ENCODE data around the gene PIAS1.
"Not testable (repeated sequence)": the region's sequence is repeated elsewhere in the genome, so short reads cannot be mapped to it uniquely, and the experiment has no call there.

PIAS1 gene

DNA sequence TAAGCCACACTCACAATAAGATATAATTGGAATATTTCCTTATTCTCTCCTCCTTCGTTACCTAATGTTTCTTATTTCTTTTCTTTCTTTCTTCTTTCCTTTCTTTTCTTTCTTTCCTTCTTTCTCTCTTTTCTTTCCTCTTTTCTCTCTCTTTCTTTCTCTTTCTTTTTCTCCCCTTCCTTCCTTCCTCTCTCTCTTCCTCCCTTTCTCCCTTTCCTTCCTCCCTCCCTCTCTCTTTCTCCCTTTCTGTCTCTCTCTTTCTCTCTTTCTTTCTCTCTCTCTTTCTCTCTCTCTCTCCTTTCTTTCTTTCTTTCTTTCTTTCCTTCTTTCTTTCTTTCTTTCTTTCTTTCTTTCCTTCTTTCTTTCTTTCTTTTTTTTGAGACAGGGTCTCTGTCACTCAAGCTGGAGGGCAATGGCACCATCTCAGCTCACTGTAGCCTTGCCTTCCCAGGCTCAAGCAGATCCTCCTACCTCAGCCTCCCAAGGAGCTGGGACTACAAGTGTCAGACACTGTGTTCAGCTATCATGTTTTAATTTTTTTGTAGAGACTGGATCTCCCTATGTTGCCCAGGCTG, 19.3 kb upstream of the PIAS1 start:
- no peak for DNase-seq (ENCODE audit: low read depth in 3 of 3)

DNA sequence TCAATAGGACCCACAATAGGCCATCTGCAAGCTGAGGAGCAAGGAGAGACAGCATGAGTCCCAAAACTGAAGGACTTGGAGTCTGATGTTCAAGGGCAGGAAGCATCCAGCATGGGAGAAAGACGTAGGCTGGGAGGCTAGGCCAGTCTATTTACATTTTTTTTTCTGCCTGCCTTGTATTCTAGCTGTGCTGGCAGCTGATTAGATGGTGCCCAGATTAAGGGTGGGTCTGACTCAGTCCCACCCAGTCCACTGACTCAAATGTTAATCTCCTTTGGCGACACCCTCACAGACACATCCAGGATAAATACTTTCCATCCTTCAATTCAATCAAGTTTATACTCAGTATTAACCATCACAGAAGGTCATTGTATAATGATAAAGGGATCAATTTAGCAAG, 15.9 kb upstream of the PIAS1 start:
- no peak for DNase-seq (ENCODE audit: low read depth in 3 of 3)

DNA sequence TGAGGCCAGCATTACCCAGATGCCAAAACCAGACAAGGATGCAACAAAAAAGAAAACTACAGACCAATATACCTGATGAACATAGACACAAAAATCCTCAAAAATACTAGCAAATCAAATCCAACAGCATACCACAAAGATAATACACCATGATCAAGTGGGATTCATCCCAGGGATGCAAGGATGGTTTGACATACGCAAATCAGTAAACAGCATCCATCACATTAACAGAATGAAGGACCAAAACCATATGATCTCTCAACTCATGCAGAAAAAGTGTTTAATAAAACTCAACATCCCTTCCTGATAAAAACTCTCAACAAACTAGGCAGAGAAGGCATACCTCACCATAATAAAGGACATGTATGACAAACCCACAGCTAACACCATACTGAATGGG, 14.0 kb upstream of the PIAS1 start:
- no peak for DNase-seq (ENCODE audit: low read depth in 3 of 3)

DNA sequence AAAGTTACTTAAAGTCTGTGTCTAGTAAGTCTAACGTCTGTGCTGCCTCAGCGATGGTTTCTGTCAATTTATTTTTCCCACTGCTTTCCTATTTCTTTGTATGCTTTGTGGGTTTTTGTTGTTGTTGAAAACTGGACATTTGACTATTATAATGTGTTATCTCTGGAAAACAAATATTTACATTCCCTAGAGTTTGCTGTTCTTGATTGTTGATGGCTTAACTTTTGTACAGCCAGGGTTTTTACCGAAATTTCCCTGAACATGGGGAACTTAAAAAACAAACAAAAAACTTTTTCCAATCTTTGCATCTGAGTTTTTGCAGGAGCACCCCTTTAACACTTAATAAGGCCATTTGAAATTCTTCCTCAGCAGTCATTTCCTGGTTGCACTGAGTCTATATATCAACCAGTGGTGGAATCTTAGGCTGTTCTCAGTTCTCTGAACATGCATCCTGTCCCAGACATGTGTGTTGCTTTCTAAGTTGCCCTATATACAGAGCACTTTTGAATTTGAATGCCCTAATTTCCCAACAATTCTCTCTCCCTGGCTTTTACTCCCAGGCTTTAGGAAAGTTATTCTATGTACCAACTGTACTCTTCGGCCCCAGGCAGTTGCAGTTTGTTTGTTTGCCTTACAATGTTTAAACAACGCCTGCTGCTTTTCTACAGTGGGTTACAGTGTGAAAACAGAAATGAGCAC, 11.8 kb upstream of the PIAS1 start:
- DNase-seq (ENCODE audit: low read depth in 3 of 3): no peak

DNA sequence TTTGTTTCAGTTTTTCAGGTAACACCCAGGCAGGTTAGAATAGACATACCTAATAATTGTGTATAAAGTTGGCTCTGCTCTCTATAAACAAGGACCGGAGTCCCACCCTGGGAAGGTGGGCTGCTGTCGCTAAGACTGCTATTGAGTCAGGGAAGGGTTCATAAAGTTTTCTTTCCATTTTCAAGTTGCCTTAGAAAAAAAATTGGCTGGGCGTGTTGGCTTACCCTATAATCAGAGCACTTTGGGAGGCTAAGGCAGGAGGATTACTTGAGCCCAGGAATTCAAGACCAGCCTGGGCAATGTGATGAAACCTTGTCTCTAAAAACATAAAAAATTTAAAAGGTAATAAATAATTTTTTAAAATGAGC, 11.3 kb upstream of the PIAS1 start:
- DNase-seq (ENCODE audit: low read depth in 3 of 3): no peak

DNA sequence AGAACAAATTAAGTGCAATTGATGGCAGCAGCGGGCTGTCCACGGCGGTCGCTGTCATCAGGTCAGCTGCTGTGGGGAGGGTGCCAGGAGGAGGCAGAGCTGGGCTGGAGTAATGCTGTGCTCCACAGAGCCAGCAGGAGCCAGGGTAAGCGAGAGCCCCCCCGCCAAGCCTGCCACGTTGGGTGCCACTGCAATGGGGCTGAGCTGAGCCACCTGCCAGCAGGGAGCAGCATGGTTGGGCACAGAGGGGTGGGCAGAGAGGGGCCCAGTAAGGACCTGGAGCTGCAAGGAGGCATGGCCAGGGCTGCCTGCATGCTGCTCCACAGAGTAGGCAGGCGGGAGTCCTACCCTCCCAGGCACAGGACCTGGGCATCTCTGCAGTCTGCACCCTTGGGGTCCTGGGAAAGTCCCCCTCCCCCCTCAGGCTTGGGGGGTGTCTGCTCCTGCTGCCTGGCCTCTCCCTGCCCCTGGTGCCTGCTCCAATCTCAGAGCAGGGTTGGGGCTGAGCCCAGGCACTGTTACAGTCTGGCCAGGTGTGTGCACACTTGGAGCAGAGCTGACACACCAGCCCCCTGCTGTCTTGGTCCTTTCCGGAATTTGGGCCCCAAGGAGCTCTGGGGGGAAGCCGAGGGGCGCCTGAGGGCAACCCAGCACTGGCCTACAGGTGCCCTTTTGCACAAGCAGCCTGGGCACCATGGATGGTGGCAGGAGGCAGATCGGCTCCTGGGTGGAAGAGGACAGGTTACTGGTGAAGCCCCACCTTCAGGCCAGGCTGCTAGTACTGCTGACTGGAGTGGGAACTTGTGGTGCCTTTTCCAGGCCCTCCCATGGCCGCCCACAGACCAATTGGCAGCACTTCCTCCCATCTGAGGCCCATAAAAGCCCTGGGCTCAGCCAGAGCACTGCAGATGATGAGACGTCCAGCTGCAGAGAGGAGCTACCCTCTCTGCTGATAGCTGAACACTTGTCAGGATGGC, 8.5 kb upstream of the PIAS1 start:
- no peak for DNase-seq (ENCODE audit: low read depth in 3 of 3)

DNA sequence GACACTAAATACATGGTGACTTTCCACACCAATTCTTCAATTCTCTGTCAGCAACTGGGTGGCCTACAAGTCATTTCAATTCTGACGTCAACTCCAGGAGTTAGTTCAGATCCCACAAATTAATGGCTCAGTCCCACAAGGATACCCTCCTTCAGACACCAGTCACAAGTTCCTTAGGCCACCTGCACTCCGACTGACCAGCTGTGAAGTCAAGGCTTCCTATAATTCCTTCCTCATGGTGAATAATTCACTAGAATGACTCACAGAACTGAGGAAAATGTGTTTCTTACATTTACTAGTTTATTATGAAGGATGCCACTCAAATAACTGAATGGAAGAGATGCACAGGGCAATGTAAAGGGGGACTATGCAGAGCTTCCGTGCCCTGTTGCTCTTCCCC, 6.3 kb upstream of the PIAS1 start:
- DNase-seq (ENCODE audit: low read depth in 3 of 3): no peak

DNA sequence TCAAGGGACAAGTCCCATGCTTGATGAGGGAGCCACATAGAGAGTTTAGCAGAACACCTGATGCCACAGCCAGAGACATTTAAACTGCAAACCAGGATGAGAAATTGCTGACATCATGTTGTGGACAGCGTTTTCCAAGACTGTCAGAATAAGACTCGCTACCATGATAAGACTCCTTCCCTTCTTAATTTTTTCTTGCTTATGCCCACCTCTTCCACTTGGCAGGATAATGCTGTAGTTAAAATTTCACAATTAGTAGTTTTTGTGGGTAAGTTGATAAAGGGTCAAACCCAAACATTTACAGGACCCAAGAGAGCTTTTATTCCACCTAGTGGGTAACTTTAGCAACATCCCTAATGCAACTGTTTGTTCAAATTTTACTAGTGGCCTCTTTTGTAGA, 3.0 kb upstream of the PIAS1 start:
- DNase-seq (ENCODE audit: low read depth in 3 of 3): no peak

DNA sequence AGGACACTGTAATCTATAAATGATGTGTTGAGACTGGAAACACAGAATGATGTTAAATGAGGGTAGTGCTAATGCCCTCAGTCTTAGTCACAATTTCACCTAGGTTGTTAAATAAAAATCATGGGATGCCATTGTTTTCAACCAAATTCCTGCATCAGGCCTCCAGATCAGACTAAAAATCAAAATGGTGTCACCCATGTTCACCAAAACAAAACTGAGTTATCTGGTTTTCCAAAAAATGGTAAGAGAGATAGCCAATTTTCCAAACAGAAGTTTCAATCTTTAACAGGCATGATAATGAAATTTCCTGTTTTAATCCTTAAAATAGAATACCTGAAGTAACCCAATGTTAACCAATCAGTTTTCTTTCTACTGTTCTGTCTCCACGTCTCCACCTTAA, 2.2 kb upstream of the PIAS1 start:
- no peak for DNase-seq (ENCODE audit: low read depth in 3 of 3)

DNA sequence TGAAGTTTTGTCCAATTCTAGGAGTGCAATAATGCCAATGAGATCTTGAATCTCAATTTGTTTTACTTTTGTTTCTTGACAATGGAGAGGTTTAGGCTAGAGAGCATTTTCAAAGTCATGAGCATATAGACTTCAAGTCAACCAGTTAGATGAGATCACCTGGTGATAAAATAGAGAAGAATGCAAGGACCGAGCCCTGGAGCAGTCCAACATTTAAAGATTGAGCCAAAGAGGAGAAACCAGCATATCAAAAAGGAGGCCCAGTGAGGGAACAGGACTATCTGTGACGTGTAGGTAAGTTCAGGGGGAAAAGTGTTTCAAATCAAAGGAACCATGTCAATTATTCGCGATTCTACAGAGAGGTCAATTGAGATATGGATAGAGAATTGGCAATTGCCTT, 1.7 kb upstream of the PIAS1 start:
- no peak for DNase-seq (ENCODE audit: low read depth in 3 of 3)

DNA sequence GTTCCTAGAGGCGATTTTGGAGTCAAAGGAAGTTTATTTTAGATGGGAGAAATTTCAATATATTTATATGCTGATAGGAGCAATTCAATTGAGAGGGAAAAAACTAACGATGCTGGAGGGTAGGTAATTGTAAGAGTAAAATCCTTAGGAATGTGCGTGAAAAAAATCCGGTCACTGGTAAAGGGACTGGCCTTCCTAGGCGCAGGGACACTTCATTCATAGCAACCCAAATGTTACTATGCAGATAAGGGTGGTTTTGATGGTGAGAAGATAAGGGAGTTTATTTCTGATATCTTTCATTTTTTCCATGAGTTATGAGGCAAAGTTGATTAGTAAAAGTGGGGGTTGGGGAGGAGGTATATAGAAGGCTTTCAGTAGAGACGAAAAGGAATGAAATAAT, 1.1 kb upstream of the PIAS1 start:
- no peak for DNase-seq (ENCODE audit: low read depth in 3 of 3)

DNA sequence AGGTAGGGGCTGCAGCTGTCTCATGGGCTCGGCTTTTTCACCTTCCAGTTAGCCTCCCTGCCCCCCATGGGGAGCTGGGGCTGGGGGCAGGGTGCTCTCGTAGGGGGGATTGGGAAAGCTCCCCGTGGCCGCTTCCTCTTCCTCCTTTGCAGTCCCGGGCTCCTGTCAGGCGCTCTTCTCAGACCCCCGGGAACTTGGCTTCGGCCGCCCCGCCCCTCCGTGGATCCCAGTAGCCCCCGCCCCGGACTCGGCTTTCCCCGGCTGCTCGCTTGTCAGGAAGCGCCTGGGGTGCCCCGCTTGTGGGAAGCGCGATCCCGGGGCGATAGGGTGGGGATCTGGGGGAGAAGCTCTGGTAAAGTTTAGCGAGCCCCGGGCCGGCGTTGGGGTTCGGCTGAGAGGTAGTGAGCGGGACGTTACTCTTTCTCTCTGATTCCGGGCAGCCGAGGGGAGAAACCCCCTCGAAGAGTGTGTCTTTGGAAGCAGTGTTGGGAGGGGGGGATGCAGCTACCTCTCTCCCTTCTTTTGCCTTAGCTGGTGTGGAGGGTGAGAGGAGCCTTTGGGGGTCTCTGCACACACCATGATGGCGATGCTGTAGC, 611 bp downstream of the PIAS1 start:
- DNase-seq (ENCODE audit: low read depth in 3 of 3): no peak

DNA sequence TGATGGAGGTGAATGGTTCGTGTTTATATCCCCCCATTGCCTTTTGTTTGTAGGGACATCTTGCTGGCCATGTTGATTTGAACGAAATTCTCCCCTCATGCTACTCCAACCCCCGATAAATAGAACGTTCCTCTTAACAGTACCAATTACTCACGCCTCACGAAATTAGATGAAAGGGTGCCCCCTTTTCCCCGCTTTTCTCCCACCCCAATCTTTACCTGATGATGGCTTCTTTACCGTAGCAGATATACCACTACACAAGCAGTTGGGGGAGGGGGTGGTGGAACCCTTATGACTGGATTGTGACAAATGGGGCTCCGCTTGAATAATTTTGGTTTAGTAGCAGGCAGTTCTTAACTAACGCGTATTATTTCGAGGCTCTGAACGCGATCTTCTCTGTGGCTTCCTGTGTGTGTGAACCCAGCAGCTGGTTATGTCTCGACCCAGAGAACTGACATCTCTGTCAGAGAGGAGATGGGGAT, 1.1 kb downstream of the PIAS1 start:
- peak; percentile 35 to 68 (median 62) for DNase-seq (ENCODE audit: low read depth in 3 of 3)

DNA sequence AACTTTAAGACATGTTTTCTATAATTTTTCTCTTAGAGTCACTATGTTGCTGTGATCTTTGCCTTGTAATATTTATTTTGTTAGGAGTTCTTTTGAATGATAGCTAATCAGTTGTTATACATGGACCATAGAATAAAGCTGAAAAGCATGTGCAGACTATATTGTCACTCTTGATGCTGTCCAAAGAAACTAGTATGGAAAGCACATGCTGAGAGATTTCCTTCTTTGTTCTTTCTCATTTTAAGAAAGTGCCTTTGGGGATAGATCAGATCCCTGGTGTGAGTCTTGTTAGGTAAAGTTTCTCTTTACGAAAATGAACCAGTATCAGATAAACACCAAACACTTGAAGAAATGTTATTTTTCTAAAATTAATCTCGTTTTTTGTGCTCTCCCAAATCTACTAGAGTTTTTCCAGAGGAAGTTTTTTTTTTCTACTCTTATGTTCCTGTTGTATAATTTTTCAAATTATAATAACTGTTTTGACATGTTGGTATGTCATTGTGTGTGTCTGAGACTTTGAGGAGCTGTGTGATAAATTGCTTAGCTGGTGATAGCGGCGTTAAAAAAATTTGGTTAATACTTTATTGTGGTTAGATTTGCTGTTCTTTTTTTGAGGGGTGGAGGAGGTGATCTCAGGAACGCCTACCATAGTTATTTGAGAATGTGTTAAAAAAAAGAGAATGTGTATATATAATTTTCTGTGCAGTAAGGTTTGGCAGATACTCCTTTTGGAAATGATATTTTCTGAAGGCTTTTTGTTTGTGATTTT, 2.2 kb downstream of the PIAS1 start:
- no peak for DNase-seq (ENCODE audit: low read depth in 3 of 3)

DNA sequence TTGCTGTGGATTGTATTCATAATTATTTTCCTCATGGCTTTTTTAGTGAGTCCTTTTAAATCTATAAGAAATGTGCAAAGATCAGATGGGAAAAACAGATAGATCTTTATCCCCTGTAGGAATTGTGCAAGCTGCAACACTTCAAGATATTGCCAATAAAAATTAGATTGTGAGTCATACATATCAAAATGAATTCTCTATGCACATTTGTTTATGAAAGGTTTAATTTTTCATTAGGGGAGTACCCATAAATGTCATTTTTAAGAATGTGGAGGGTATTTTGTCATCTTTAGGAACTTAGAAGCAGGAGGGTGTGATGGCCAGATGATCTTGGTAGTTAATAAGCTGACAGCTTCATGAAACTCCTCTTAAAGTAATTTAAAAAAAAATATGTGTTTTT, 2.9 kb downstream of the PIAS1 start:
- no peak for DNase-seq (ENCODE audit: low read depth in 3 of 3)

DNA sequence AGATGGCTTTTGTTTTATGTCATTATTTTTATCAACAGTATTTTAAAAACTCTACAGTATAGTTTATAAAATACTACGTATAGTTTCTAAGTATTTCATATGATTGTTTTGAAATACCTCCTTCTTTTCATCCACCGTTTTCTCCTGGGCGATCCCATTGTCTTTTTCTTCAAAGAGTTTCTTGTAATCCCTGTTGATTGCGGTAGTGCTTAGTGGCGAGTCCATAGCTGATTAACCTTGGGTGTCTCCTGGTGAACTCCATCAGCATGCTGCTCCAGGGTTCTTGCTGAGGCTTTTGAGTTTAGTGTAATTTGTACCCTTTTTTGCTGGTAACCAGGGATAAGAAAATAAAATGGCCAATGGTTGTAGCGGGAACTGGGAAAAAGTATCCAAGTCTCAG, 3.6 kb downstream of the PIAS1 start:
- DNase-seq (ENCODE audit: low read depth in 3 of 3): no peak

DNA sequence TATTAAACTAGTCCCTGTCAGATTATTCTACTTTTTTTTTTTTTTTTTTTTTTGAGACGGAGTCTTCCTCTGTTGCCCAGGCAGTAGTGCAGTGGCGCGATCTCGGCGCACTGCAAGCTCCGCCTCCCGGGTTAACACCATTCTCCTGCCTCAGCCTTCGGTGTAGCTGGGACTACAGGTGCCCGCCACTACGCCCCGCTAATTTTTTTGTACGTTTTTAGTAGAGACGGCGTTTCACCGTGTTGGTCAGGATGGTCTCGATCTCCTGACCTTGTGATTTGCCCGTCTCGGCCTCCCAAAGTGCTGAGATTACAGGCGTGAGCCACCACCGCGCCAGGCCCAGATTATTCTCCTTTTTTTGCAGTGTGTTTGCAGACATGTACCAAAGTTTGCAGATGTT, 4.9 kb downstream of the PIAS1 start:
- DNase-seq (ENCODE audit: low read depth in 3 of 3): not testable (repeated sequence)

DNA sequence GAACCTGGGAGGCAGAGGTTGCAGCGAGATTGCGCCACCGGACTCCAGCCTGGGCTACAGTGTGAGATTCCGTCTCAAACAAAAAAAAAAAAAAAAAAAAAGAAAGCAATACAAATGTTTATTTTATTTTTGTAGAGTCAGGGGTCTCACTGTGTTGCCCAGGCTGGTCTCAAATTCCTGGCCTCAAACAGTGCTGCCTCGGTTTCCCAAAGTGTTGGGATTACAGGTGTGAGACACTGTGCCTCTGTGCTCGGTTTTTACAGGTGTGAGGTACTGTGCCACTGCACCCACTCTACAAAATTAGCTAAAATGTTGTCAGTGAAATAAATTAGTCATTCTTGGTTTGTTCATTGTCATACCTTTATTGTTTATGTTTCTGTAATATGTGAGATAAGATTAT, 5.5 kb downstream of the PIAS1 start:
- no peak for DNase-seq (ENCODE audit: low read depth in 3 of 3)

DNA sequence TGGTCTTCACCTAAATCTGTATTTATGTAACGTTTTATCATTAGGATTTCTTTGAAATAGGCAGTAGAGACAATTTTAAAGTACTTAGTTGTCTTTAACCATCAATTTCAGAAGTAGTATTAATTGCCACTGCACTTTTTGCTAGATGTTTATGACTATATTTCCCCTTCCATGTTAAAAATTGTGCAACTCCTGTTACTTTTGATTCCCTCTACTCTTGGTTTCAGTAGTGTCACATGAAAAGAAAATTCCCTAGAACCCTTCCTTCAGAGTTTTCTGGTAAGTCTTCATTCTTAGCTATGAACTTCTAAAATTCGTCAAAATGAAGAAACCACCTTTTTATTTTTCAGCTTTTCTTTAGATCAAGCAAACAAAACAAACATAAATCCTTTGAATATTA, 7.1 kb downstream of the PIAS1 start:
- DNase-seq (ENCODE audit: low read depth in 3 of 3): no peak

DNA sequence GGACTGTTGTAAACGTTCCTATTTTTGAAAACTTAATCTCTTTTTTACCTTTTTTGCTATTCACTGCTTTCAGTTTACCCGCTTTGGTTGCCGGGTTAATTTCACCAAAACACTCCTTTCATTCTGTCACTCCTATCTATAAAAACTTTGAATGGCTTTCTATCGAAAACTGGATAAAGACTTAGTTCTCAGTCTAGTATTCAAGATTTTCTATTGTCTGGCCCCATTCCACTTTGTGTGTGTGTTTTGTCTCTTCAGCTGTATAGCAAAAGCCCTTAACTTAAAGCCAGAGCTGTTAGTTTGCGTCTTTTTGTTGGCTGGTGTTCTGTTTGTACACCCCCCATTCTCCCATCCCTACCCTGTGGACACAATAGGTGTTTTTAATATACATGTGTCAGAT, 7.5 kb downstream of the PIAS1 start:
- DNase-seq (ENCODE audit: low read depth in 3 of 3): no peak

DNA sequence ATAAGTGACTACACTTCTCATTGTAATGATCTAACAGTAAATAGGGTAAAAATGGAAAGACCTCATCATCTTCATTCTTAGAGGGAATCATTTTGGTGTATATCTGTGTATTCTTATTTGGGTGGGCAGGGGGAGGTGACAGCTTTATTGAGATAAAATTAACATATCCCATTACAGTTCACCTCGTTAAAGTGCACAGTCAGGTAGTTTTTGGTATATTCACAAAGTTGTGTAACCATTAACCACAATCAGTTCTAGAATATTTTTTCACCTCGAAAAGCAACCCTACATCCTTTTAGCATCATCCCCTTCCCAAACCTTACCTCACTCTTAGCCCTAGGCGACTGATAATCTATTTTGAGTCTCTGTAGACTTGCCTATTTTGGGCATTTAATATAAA, 8.1 kb downstream of the PIAS1 start:
- DNase-seq (ENCODE audit: low read depth in 3 of 3): no peak
